Erythroblast (primary cell): ENCODE measurements around the gene DEGS1.

ENCODE experiments used
- GATA1 ChIP-seq: IDR thresholded peaks from 2 replicates; pipeline ENCODE4 v1.6.1; 2011; ENCODE audit warnings: low read depth, mild to moderate bottlenecking, control low read depth, low read length, moderate library complexity
- POLR2A ChIP-seq: IDR thresholded peaks from 2 replicates; pipeline ENCODE4 v1.6.1; 2011; ENCODE audit warnings: mild to moderate bottlenecking, low read length

DNA sequence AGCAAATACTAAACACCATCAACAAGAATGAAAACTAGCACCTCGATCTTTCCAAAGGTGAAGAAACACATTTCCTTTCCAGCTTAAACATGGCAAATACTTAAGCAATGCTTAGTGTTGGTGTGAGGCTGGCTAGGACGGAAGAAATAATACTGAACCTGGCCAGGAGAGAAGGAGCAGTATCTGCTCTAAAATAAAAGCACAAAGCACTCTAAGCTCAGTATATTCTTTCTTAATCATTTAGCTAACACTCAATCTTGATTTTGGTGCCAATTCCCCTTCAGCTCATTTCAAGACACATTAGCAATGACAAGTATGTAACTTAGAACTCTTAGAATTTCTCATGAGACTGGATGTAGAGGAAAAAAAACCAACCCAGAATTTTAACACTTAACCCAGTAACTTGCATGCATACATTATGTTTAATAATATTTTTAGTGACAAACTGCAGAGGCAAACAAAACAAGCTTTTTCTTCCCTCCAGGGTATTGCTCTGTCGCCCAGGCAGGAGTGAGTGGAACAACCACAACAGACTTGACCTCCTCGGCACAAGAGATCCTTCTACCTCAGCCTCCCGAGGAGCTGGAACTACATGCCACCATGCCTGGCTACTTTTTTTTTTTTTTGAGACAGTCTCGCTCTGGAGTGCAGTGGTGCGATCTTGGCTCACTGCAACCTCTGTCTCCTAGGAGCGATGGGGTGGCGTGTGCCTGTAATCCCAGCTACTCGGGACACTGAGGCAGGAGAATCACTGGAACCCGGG, 54.3 kb downstream of the DEGS1 start:
- no peak for TF ChIP-seq GATA1
- TF ChIP-seq POLR2A, result no peak
